ENCODE results near the gene SLC4A4.

SLC4A4 gene

GRCh38 chr4:71300362-71300761, 38.5 kb upstream of the SLC4A4 start:
- DNase-seq (ENCODE audit: low read depth): no peak
- no peak overlapping the region for H3K4me3 ChIP-seq (ENCODE audit: low read length)
- TF ChIP-seq CTCF (IDR thresholded peaks at IDR 0.05; ENCODE audit: insufficient read depth, low read depth, low read length, missing control alignments): no peak

GRCh38 chr4:71300964-71301363, 37.9 kb upstream of the SLC4A4 start:
- H3K4me3 ChIP-seq (ENCODE audit: low read length): no peak overlapping the region
- TF ChIP-seq CTCF (IDR thresholded peaks at IDR 0.05; ENCODE audit: insufficient read depth, low read depth, low read length, missing control alignments): no peak
- peak; percentile 6 for DNase-seq (ENCODE audit: low read depth)

GRCh38 chr4:71303287-71303686, 35.5 kb upstream of the SLC4A4 start:
- H3K4me3 ChIP-seq (ENCODE audit: low read length): no peak overlapping the region
- TF ChIP-seq CTCF (IDR thresholded peaks at IDR 0.05; ENCODE audit: insufficient read depth, low read depth, low read length, missing control alignments): no peak
- DNase-seq (ENCODE audit: low read depth): no peak

GRCh38 chr4:71303850-71304249, 35.0 kb upstream of the SLC4A4 start:
- H3K4me3 ChIP-seq (ENCODE audit: low read length): no peak overlapping the region
- no peak for TF ChIP-seq CTCF (IDR thresholded peaks at IDR 0.05; ENCODE audit: insufficient read depth, low read depth, low read length, missing control alignments)
- DNase-seq (ENCODE audit: low read depth): no peak

DNA sequence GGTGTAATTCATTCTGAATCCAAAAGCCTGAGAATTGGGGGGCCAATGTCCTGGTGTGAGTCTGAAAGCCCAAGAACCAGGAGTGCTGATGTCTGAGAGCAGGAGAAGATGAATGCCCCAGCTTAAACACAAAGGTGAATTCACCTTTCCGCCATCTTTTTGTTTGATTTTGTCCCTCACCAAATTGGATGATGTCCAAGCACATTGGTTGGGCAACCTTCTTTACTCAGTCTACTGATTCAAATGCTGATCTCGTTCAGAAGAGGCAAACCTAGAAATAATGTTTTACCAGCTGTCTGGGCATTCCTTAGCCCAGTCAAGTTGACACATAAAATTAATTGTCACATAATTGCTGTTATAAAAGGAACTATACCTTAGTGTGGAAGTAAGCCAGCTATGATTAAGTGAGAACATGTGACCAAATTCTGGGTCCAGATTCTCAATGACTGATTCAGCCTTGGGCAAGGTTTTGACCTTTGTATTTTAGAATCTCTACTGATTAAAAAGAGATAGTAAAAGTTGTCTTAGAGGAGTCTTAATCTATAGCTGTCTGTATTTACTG, 34.5 kb upstream of the SLC4A4 start:
- no peak overlapping the region for H3K4me3 ChIP-seq (ENCODE audit: low read length)
- TF ChIP-seq CTCF (IDR thresholded peaks at IDR 0.05; ENCODE audit: insufficient read depth, low read depth, low read length, missing control alignments): no peak
- peak; percentile 24 for DNase-seq (ENCODE audit: low read depth)

- no peak overlapping the region for H3K4me3 ChIP-seq (ENCODE audit: low read length)
- DNase-seq (ENCODE audit: low read depth): no peak
- TF ChIP-seq CTCF (IDR thresholded peaks at IDR 0.05; ENCODE audit: insufficient read depth, low read depth, low read length, missing control alignments): no peak
Observed at GRCh38 chr4:71307729-71308128, 31.1 kb upstream of the SLC4A4 start.

DNA sequence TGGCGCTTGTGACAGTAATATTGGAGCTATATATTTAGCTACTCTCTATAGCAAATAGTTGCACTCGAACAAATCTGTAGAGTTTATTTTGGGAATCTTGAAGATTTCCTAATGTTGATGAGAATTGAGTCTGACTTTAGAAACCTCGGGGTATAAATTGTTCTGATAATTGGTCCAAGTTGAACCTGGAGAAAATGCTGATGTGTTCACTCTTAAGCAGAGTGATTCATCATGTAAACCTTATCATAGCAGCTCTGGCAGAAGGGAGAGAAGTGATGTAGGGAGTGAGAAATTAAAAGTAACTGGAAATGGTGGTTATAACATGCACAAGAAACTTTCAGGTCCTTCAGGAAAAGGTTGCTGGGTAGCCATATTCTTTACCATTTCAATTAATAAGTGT, 16.4 kb upstream of the SLC4A4 start:
- H3K4me3 ChIP-seq (ENCODE audit: low read length): no peak overlapping the region
- TF ChIP-seq CTCF (IDR thresholded peaks at IDR 0.05; ENCODE audit: insufficient read depth, low read depth, low read length, missing control alignments): no peak
- DNase-seq (ENCODE audit: low read depth): no peak
